AG09309 (cell line): Measurements from ENCODE around the gene TREM1.
A peak's percentile ranks its signal among the peaks of the same experiment; 100 is the strongest.

Source experiments
- DNase-seq: peaks from one replicate; pipeline ENCODE4 v3.0.0-alpha.2; 2010; ENCODE audit warnings: low read depth
- H3K4me3 ChIP-seq: 2 replicates; pipeline ENCODE4 v1.5.1; 2011; ENCODE audit warnings: mild to moderate bottlenecking, low read depth, low read length, moderate library complexity; ENCODE audit not compliant: control insufficient read depth
- CTCF ChIP-seq: IDR thresholded peaks from 2 replicates; pipeline ENCODE4 v1.5.1; 2011; ENCODE audit warnings: mild to moderate bottlenecking, low read depth, low read length, inconsistent platforms; ENCODE audit not compliant: insufficient read depth, control insufficient read depth; ENCODE audit errors: missing control alignments

Gene TREM1

GRCh38 chr6:41286544-41287346 lies at the start of gene TREM1:
TSS of gene TREM1 (minus strand) at chr6:41286682. CDS start at chr6:41286655, 27 bp downstream.
- peak; percentile 29 for DNase-seq
- TF ChIP-seq CTCF, result no peak
- no peak within 1 kb of the TSS for H3K4me3 ChIP-seq

DNA sequence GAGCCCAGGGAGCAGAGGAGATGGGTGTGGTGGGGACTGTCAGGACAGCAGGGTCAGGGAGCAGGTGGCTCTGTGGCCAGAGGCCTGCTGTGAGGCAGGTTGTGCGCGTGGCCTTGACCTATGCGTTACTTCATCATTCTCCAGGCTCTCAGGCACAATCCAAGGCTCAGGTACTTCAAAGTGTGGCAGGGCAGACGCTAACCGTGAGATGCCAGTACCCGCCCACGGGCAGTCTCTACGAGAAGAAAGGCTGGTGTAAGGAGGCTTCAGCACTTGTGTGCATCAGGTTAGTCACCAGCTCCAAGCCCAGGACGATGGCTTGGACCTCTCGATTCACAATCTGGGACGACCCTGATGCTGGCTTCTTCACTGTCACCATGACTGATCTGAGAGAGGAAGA lies 49.5 kb upstream of the TREM1 start:
- TF ChIP-seq CTCF, result no peak
- no peak overlapping the region for H3K4me3 ChIP-seq
- DNase-seq, result no peak

DNA sequence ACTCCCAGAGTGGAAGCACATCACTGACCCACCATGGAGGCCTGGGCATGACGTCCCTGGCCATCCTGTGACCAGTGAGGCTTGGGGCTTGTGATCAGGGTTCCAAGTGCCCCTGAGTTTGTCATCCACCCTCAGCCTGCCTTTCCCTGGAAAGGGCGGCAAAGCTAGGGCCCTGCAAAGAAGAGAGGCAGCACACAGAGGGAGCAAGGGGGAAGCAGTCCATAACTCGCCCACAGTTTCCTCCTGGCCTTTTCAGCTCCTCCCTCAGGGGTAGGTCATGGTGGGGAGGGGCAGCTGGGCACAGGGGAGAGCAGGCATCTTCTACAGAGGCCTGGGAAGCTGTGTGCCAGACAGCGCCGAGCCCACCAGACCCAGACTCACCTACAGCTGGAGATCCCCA lies 48.8 kb upstream of the TREM1 start, which contains the start of gene NCR2:
TSS of gene NCR2 (plus strand) at position 313 of the 400 bp plus-strand sequence. CDS start 269 bp downstream, outside the sequence.
- no peak for DNase-seq
- H3K4me3 ChIP-seq, result no peak within 1 kb of the TSS
- TF ChIP-seq CTCF, result no peak

GRCh38 chr6:41334482-41335040 lies 48.1 kb upstream of the TREM1 start:
- H3K4me3 ChIP-seq, result no peak overlapping the region
- DNase-seq, result no peak
- TF ChIP-seq CTCF, result peak; percentile 17

DNA sequence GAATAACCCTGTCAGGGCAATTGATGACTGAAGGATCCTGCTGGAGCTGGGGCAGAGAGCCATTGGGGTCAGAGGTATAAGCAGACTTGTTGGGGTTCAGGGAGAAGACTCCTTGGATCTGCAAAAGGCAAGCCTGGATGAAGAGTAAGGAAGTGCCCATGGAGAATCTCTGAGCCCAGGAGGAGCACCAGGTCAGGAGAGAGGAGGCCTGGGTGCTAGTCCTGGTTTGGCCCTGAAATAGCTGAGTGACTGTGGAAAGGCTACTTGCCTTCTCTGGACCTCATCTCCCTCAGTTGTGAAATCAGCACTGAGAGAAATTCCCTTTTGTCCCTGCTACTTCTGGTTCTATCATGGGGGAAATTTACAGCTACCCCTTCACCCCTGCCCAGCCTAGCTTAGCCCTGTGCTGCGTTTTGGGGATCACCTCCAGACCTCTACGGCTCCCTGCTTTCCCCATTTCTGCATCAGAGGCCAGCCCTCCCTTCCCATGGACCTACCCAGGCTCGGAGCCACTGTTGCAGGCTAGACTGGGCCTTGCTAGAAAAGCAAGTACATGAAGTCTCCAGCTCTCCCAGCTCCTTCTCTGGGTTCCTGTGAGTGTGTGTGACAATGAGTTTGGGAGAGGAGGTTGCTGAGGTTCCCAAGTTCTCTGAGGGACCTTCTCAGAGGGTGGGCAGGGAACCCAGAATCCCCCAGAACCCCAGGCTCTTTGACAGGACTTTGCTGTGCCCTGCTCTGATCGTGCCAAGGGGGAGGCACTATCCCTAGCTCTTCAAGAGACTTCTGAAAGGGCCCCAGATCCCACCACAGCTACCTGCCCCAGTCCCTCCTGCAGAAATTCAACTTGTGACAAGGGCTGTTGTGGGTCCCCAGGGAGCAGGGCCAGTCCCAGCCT lies 46.6 kb upstream of the TREM1 start:
- no peak for TF ChIP-seq CTCF
- no peak overlapping the region for H3K4me3 ChIP-seq
- no peak for DNase-seq

DNA sequence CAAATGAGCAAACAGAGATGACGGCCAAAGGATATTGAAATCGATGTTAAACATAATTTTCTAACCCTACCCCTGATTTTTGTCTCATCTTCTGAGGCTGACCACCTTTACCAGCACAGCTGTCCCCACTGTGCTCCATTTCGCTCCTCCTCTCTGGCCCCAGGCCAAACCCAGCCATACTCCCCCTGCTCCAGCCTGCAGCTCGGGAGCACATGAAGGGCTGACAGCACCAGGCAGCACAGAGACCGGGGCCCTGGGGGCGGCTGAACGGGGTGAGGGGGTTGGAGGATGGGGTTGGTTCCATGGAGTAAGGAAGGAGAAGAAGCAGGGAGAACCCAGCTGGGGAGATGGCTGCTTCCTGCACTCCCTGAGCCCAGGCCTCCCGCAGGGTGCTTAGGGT lies 45.8 kb upstream of the TREM1 start:
- no peak for DNase-seq
- no peak overlapping the region for H3K4me3 ChIP-seq
- TF ChIP-seq CTCF, result no peak
